ENCODE data around the gene F2.

The F2 gene

DNA sequence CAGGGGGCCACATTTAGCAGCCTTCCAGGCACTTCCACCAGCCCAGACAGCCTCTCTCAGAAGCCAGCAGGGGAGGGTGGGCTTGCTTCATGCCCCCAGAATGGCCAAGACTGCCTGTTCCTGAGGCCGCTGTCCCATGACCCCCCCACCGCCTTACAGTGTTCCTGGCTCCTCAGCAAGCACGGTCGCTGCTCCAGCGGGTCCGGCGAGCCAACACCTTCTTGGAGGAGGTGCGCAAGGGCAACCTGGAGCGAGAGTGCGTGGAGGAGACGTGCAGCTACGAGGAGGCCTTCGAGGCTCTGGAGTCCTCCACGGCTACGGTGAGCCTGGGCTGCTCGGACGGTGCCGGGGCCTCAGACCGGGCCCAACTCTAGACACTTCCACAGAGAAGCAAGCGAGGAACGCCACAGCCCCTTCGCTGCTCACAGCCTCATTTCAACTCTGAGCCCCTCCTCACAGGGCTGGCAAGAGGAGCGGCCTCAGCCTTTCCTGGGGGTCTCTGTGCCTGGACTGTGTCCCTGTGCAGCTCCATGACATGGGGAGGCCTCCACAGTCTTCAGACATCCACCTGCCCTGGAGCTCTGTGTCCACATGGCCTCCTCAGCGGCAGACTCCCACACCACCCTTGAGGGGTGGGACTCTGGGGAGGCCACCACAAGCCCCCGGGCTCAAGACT lies 668 bp downstream of the F2 start:
- H3K36me3 ChIP-seq (ENCODE audit: control insufficient read depth, low read length): no peaks in the 10 kb centered on the region
- no peaks in the 10 kb centered on the region for H3K9me3 ChIP-seq (ENCODE audit: control insufficient read depth, insufficient read depth, low read length)
- no peak overlapping the region for H3K4me3 ChIP-seq (ENCODE audit: low read length)
- H3K4me1 ChIP-seq (ENCODE audit: control insufficient read depth, low read length): peaks cover 5% of the 10 kb centered on the region; the same call in 1 of the 2 replicates
- H3K79me2 ChIP-seq (ENCODE audit: control insufficient read depth, low read length): no peaks in the 10 kb centered on the region
- no peaks in the 10 kb centered on the region for H3K27me3 ChIP-seq (ENCODE audit: control insufficient read depth, low read length)
- no peaks in the 10 kb centered on the region for H4K20me1 ChIP-seq (ENCODE audit: control insufficient read depth, insufficient read depth, low read depth, low read length)
- no peak overlapping the region for H3K27ac ChIP-seq (ENCODE audit: low read depth, low read length)
- no peak overlapping the region for H3K4me2 ChIP-seq (ENCODE audit: low read length)
- TF ChIP-seq EZH2phosphoT487 (IDR thresholded peaks at IDR 0.05; ENCODE audit: borderline replicate concordance, low read length): no peak
- TF ChIP-seq, protein P1, sequence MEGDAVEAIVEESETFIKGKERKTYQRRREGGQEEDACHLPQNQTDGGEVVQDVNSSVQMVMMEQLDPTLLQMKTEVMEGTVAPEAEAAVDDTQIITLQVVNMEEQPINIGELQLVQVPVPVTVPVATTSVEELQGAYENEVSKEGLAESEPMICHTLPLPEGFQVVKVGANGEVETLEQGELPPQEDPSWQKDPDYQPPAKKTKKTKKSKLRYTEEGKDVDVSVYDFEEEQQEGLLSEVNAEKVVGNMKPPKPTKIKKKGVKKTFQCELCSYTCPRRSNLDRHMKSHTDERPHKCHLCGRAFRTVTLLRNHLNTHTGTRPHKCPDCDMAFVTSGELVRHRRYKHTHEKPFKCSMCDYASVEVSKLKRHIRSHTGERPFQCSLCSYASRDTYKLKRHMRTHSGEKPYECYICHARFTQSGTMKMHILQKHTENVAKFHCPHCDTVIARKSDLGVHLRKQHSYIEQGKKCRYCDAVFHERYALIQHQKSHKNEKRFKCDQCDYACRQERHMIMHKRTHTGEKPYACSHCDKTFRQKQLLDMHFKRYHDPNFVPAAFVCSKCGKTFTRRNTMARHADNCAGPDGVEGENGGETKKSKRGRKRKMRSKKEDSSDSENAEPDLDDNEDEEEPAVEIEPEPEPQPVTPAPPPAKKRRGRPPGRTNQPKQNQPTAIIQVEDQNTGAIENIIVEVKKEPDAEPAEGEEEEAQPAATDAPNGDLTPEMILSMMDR (IDR thresholded peaks at IDR 0.05; ENCODE audit: low read depth, low read length, poor library complexity, severe bottlenecking): no peak
- no peaks in the 10 kb centered on the region for H3K9me2 ChIP-seq (replicated peaks; ENCODE audit: control insufficient read depth, low read length)
- no peaks in the 10 kb centered on the region for H3F3A ChIP-seq (ENCODE audit: control insufficient read depth, insufficient read depth)

DNA sequence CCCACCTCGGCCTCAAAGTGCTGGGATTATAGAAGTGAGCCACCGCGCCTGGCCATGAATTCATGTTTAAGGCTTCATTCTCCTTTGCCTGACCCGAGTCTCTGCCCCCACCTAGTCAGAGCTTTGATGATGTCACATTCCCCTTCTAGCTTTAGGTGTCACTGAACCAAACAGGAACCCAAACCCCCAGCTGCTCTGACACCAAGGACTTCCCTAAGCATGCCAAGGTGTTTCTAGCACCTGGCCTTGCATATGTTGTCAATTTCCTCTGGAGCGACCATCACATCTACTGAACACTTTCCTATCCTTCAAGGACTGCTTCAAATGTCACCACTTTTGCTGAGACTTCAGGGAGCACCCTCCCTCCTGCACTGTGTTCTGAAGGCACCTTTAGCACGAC lies 2.3 kb downstream of the F2 start:
- H3K79me2 ChIP-seq (ENCODE audit: control insufficient read depth, low read length): no peaks in the 10 kb centered on the region
- no peaks in the 10 kb centered on the region for H3K9me3 ChIP-seq (ENCODE audit: control insufficient read depth, insufficient read depth, low read length)
- no peaks in the 10 kb centered on the region for H4K20me1 ChIP-seq (ENCODE audit: control insufficient read depth, insufficient read depth, low read depth, low read length)
- peaks cover 5% of the 10 kb centered on the region; the same call in 1 of the 2 replicates for H3K4me1 ChIP-seq (ENCODE audit: control insufficient read depth, low read length)
- H3K4me3 ChIP-seq (ENCODE audit: low read length): no peak overlapping the region
- no peaks in the 10 kb centered on the region for H3K27me3 ChIP-seq (ENCODE audit: control insufficient read depth, low read length)
- H3K27ac ChIP-seq (ENCODE audit: low read depth, low read length): no peak overlapping the region
- H3K9me2 ChIP-seq (replicated peaks; ENCODE audit: control insufficient read depth, low read length): no peaks in the 10 kb centered on the region
- H3F3A ChIP-seq (ENCODE audit: control insufficient read depth, insufficient read depth): no peaks in the 10 kb centered on the region
- TF ChIP-seq EZH2phosphoT487 (IDR thresholded peaks at IDR 0.05; ENCODE audit: borderline replicate concordance, low read length): no peak
- TF ChIP-seq, protein P1 (IDR thresholded peaks at IDR 0.05; ENCODE audit: low read depth, low read length, poor library complexity, severe bottlenecking): no peak
- no peak overlapping the region for H3K4me2 ChIP-seq (ENCODE audit: low read length)
- H3K36me3 ChIP-seq (ENCODE audit: control insufficient read depth, low read length): no peaks in the 10 kb centered on the region

DNA sequence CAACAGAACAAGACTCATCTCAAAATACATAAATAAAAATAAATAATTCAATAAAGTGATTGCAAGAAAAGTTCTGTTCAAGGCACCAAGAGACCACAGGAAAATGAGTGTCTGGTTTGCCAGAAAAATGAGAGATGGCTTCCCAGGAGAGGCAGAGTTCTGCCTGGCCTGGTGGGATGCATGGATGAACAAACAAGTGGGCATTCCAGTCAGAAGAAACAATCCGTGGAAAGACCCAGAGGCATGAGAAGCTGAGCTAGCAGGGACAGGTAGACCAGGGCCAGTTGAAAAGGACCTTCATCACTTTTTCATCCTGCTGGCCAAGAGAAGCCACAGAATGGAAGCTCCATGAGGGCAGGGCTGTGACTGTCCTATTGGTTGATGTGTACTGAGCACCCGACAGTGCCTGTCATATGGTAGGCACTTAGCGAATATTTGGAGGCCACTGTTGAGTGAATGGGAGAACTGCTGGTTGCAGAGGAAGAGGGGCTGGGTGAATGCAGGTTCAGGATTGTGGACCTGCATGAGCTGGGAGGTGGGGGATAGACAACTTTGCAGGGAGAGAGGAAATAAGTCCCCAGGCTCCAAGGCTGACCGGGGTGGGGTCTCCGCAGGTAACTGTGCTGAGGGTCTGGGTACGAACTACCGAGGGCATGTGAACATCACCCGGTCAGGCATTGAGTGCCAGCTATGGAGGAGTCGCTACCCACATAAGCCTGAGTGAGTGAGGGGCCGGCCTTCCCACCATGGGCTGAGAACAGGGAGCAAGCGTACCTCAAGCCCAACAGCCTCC lies 3.7 kb downstream of the F2 start:
- no peaks in the 10 kb centered on the region for H4K20me1 ChIP-seq (ENCODE audit: control insufficient read depth, insufficient read depth, low read depth, low read length)
- TF ChIP-seq, protein P1 (IDR thresholded peaks at IDR 0.05; ENCODE audit: low read depth, low read length, poor library complexity, severe bottlenecking): no peak
- no peak for TF ChIP-seq EZH2phosphoT487 (IDR thresholded peaks at IDR 0.05; ENCODE audit: borderline replicate concordance, low read length)
- no peak overlapping the region for H3K27ac ChIP-seq (ENCODE audit: low read depth, low read length)
- no peaks in the 10 kb centered on the region for H3K9me3 ChIP-seq (ENCODE audit: control insufficient read depth, insufficient read depth, low read length)
- no peaks in the 10 kb centered on the region for H3K9me2 ChIP-seq (replicated peaks; ENCODE audit: control insufficient read depth, low read length)
- no peaks in the 10 kb centered on the region for H3K36me3 ChIP-seq (ENCODE audit: control insufficient read depth, low read length)
- no peak overlapping the region for H3K4me3 ChIP-seq (ENCODE audit: low read length)
- H3K79me2 ChIP-seq (ENCODE audit: control insufficient read depth, low read length): no peaks in the 10 kb centered on the region
- H3K4me1 ChIP-seq (ENCODE audit: control insufficient read depth, low read length): peaks cover 5% of the 10 kb centered on the region; the same call in 1 of the 2 replicates
- H3K4me2 ChIP-seq (ENCODE audit: low read length): no peak overlapping the region
- H3K27me3 ChIP-seq (ENCODE audit: control insufficient read depth, low read length): no peaks in the 10 kb centered on the region
- no peaks in the 10 kb centered on the region for H3F3A ChIP-seq (ENCODE audit: control insufficient read depth, insufficient read depth)
